ENCODE results near the gene ERP44. TPM values are rescaled to one million over a fixed set of nuclear protein-coding genes. Genes with fewer than 3 reads are reported as not detected.

Gene ERP44
- total RNA-seq, 1 experiment from 2014 or later = 10.1 TPM

GRCh38 chr9:100131875-100132430 is 33.2 kb upstream of the ERP44 start:
- no peaks in the 10 kb centered on the region for H3K27me3 ChIP-seq (ENCODE audit: control insufficient read depth, insufficient read depth, low read length)
- no peaks in the 10 kb centered on the region; the same call in 1 of the 2 replicates for H3K36me3 ChIP-seq (ENCODE audit: control insufficient read depth, insufficient read depth, low read length)
- TF ChIP-seq POLR2AphosphoS5 (IDR thresholded peaks at IDR 0.05; ENCODE audit: low read depth, low read length) = no peak
- ChIA-PET POLR2A (no interaction called here), CTCF (no interaction called here)
- H3K4me3 ChIP-seq (ENCODE audit: low read depth in 2 of 2, low read length in 2 of 2) = no peak overlapping the region
- DNase-seq (ENCODE audit: low read depth, low spot score) (no peak), ATAC-seq (no peak)
- no peak overlapping the region for H3K27ac ChIP-seq (ENCODE audit: low read length)
- no peaks in the 10 kb centered on the region for H3K9me3 ChIP-seq (ENCODE audit: control insufficient read depth, insufficient read depth, low read depth, low read length)
- H3K4me1 ChIP-seq (ENCODE audit: control insufficient read depth, insufficient read depth, low read length) = no peaks in the 10 kb centered on the region
- BruUV-seq (replicated peaks) = no TSS peak
- in situ Hi-C loops (cut with HindIII; ENCODE audit: low pct_unique_long_range_greater_than_20kb, low sequenced_read_pairs) = no loop called here
- intact Hi-C loops (cut with micrococcal nuclease; ENCODE audit: unreplicated experiment) = loop anchor here (10.0 kb wide), 1 partner anchor 63 kb away; no protein-coding TSS in a partner anchor

- in situ Hi-C loops (cut with HindIII; ENCODE audit: low pct_unique_long_range_greater_than_20kb, low sequenced_read_pairs) (no loop called here), intact Hi-C loops (cut with micrococcal nuclease; ENCODE audit: unreplicated experiment) (loop anchor here (10.0 kb wide), 1 partner anchor 64 kb away; no protein-coding TSS in a partner anchor)
- Histone ChIP-seq H3K4me1 (ENCODE audit: control insufficient read depth, insufficient read depth, low read length) (no peaks in the 10 kb centered on the region), H3K27me3 (ENCODE audit: control insufficient read depth, insufficient read depth, low read length) (no peaks in the 10 kb centered on the region), H3K36me3 (ENCODE audit: control insufficient read depth, insufficient read depth, low read length) (no peaks in the 10 kb centered on the region; the same call in 1 of the 2 replicates), H3K4me3 (ENCODE audit: low read depth in 2 of 2, low read length in 2 of 2) (no peak overlapping the region), H3K9me3 (ENCODE audit: control insufficient read depth, insufficient read depth, low read depth, low read length) (no peaks in the 10 kb centered on the region), H3K27ac (ENCODE audit: low read length) (no peak overlapping the region)
- CTCF ChIA-PET = no interaction called here
- no TSS peak for BruUV-seq (replicated peaks)
- ATAC-seq (no peak), DNase-seq (ENCODE audit: low read depth, low spot score) (no peak)
- TF ChIP-seq POLR2AphosphoS5 (IDR thresholded peaks at IDR 0.05; ENCODE audit: low read depth, low read length) (no peak), REST (IDR thresholded peaks at IDR 0.05; ENCODE audit: insufficient read depth in 1 of 2, low read depth in 2 of 2, low read length in 1 of 2) (no peak), CTCF (IDR thresholded peaks at IDR 0.05) (no peak), TCF7L2 (IDR thresholded peaks at IDR 0.05; ENCODE audit: low read depth, low read length) (no peak), SIN3A (IDR thresholded peaks at IDR 0.05; ENCODE audit: borderline replicate concordance, insufficient read depth, low read depth, low read length) (no peak)
- POLR2A ChIA-PET = interaction anchor here (0.5 kb wide), 1 partner anchor 184 kb away, joined by 4 read pairs; no protein-coding TSS in a partner anchor
Observed at GRCh38 chr9:100131216-100131615, 32.4 kb upstream of the ERP44 start.

GRCh38 chr9:100129772-100130171 is 31.0 kb upstream of the ERP44 start:
- CTCF ChIA-PET = no interaction called here
- no peak for ATAC-seq
- in situ Hi-C loops (cut with HindIII; ENCODE audit: low pct_unique_long_range_greater_than_20kb, low sequenced_read_pairs) = no loop called here
- Histone ChIP-seq H3K4me1 (ENCODE audit: control insufficient read depth, insufficient read depth, low read length) (no peaks in the 10 kb centered on the region), H3K4me3 (ENCODE audit: low read depth in 2 of 2, low read length in 2 of 2) (no peak overlapping the region), H3K27ac (ENCODE audit: low read length) (no peak overlapping the region), H3K27me3 (ENCODE audit: control insufficient read depth, insufficient read depth, low read length) (no peaks in the 10 kb centered on the region), H3K9me3 (ENCODE audit: control insufficient read depth, insufficient read depth, low read depth, low read length) (no peaks in the 10 kb centered on the region), H3K36me3 (ENCODE audit: control insufficient read depth, insufficient read depth, low read length) (no peaks in the 10 kb centered on the region; the same call in 1 of the 2 replicates)
- BruUV-seq (replicated peaks) = TSS peak; percentile 36
- POLR2A ChIA-PET = no interaction called here
- no peak for DNase-seq (ENCODE audit: low read depth, low spot score)
- intact Hi-C loops (cut with micrococcal nuclease; ENCODE audit: unreplicated experiment) = loop anchor here (10.0 kb wide), 1 partner anchor 65 kb away; no protein-coding TSS in a partner anchor
- TF ChIP-seq TCF7L2 (IDR thresholded peaks at IDR 0.05; ENCODE audit: low read depth, low read length) = no peak
- TF ChIP-seq CTCF (IDR thresholded peaks at IDR 0.05) = no peak
- no peak for TF ChIP-seq SIN3A (IDR thresholded peaks at IDR 0.05; ENCODE audit: borderline replicate concordance, insufficient read depth, low read depth, low read length)

Measured in Panc1 (cell line).